HepG2 (cell line): ENCODE results near the gene GOLT1A. TPM values are rescaled to one million over a fixed set of nuclear protein-coding genes. Genes with fewer than 3 reads are reported as not detected.

Experiments used
- ATAC-seq: fragments of 200-7000 bp; cut with Tn5 transposase; 3 replicates; pipeline ENCODE4 v1.9.1; 2020; ENCODE audit warnings: mild to moderate bottlenecking, moderate library complexity
- BruUV-seq: library from RNA; stranded (reverse); fragments of 400-500 nt; replicated peaks from 2 replicates; lab custom pipeline; 2021; lab: Mats Ljungman, UMichigan
- CTCF ChIA-PET: fragments of 300-600 bp; formaldehyde crosslinking; extraction: SDS; loops from one replicate; lab custom pipeline; 2021; ENCODE audit warnings: low total read pairs, inconsistent platforms, low intra/inter-chr PET ratio; lab: Yijun Ruan, JAX
- POLR2A ChIA-PET: fragments of 350-600 bp; sonication (Branson Sonifier 250); formaldehyde crosslinking; loops from one replicate; lab custom pipeline; 2020; ENCODE audit warnings: antibody characterized with exemption, inconsistent platforms; lab: Yijun Ruan, JAX
- DNase-seq: peaks from one replicate; pipeline ENCODE4 v3.0.0-alpha.2; 2015; ENCODE audit warnings: low spot score
- FAIRE-seq: peaks from 3 replicates; lab custom pipeline; 2011; peaks lifted over from hg19 to GRCh38; lab: Jason Lieb, UNC
- H2AFZ ChIP-seq: one replicate; pipeline ENCODE4 v1.6.1; 2011; ENCODE audit warnings: low read length, inconsistent platforms
- H3K27ac ChIP-seq: fragments of 300-600 bp; 3 replicates; pipeline ENCODE4 v1.8.0; 2011; ENCODE audit warnings: mixed run types, mild to moderate bottlenecking, mixed read lengths, low read length, inconsistent platforms; ENCODE audit not compliant: insufficient read depth; ENCODE audit errors: extremely low read length
- H3K27me3 ChIP-seq, 2 experiments: fragments of 200-600 bp in 1 of 2; 2 replicates in 1 of 2; 3 replicates in 1 of 2; pipeline versions ENCODE4 v1.6.0 to v1.8.0; 2011; ENCODE audit warnings: low read length in 2 of 2, mild to moderate bottlenecking in 2 of 2, moderate library complexity in 2 of 2, inconsistent platforms in 1 of 2; ENCODE audit not compliant: insufficient read depth in 2 of 2, control insufficient read depth in 1 of 2
- H3K36me3 ChIP-seq, 2 experiments: fragments of 200-600 bp in 1 of 2; replicated peaks in 1 of 2; 2 replicates in 1 of 2; 3 replicates in 1 of 2; pipeline versions ENCODE4 v1.5.1 to v1.8.0; 2011; ENCODE audit warnings: low read length in 2 of 2, inconsistent platforms in 1 of 2; ENCODE audit not compliant: insufficient read depth in 2 of 2, control insufficient read depth in 1 of 2
- H3K4me1 ChIP-seq: 2 replicates; pipeline ENCODE4 v1.5.1; 2012; ENCODE audit warnings: low read length, inconsistent platforms; ENCODE audit not compliant: insufficient read depth
- H3K4me2 ChIP-seq: 2 replicates; pipeline ENCODE4 v1.6.0; 2011; ENCODE audit warnings: low read depth, low read length, inconsistent platforms
- H3K4me3 ChIP-seq, 3 experiments: fragments of 200-600 bp in 1 of 3; sonication (generic), shearing (Covaris generic) in 1 of 3; replicated peaks in 1 of 3; 2 replicates each; pipeline ENCODE4 v1.5.1; 2011 to 2016; ENCODE audit warnings: low read length in 3 of 3, inconsistent platforms in 2 of 3, low read depth in 2 of 3, mild to moderate bottlenecking in 2 of 3, control low read depth in 1 of 3, mixed read lengths in 1 of 3; ENCODE audit not compliant: insufficient read depth in 1 of 3
- H3K79me2 ChIP-seq: one replicate; pipeline ENCODE4 v1.6.1; 2011; ENCODE audit warnings: low read length, inconsistent platforms; ENCODE audit not compliant: insufficient read depth
- H3K9ac ChIP-seq: 2 replicates; pipeline ENCODE4 v1.6.0; 2011; ENCODE audit warnings: mild to moderate bottlenecking, low read depth, low read length, inconsistent platforms; ENCODE audit not compliant: insufficient read depth
- H3K9me3 ChIP-seq: 2 replicates; pipeline ENCODE4 v1.5.1; 2012; ENCODE audit warnings: mild to moderate bottlenecking, low read length
- H4K20me1 ChIP-seq: 2 replicates; pipeline ENCODE4 v1.6.0; 2011; ENCODE audit warnings: inconsistent platforms, mild to moderate bottlenecking, low read length, moderate library complexity; ENCODE audit not compliant: insufficient read depth
- FOXA3 ChIP-seq: IDR thresholded peaks from 2 replicates; pipeline ENCODE4 v1.6.1; 2016; ENCODE audit warnings: missing genetic modification reagents, missing compliant biosample characterization
- FOXP1 ChIP-seq, 2 experiments: fragments of 450-650 bp in 1 of 2; IDR thresholded peaks; 2 replicates each; pipeline ENCODE4 v1.6.1; 2017 to 2018; ENCODE audit warnings: antibody characterized with exemption in 1 of 2
- GTF2F1 ChIP-seq: fragments of 150-350 bp; IDR thresholded peaks from 2 replicates; pipeline ENCODE4 v1.6.1; 2014; ENCODE audit warnings: low read length
- ZNF441 ChIP-seq: sonication (generic); formaldehyde crosslinking; IDR thresholded peaks from 2 replicates; pipeline ENCODE4 v1.7.0; 2021; ENCODE audit warnings: missing genetic modification reagents, borderline replicate concordance
- ZNF652 ChIP-seq: IDR thresholded peaks from 2 replicates; pipeline ENCODE4 v1.6.1; 2016; ENCODE audit warnings: low read depth, borderline replicate concordance
- ZNF768 ChIP-seq: sonication (generic); formaldehyde crosslinking; IDR thresholded peaks from 2 replicates; pipeline ENCODE4 v1.4.0; 2020; ENCODE audit warnings: missing genetic modification reagents
- ZNF788 ChIP-seq: sonication (generic); formaldehyde crosslinking; IDR thresholded peaks from 2 replicates; pipeline ENCODE4 v1.5.0; 2020; ENCODE audit warnings: mild to moderate bottlenecking, missing genetic modification reagents, borderline replicate concordance
- ZNF792 ChIP-seq: IDR thresholded peaks from 2 replicates; pipeline ENCODE4 v1.6.1; 2016
- WGBS: methylation state at CpG from one replicate; pipeline ENCODE4 v1.1.6; 2017; ENCODE audit warnings: low lambda C conversion rate; 5-methylcytosine and 5-hydroxymethylcytosine counted together
- in situ Hi-C: cut with HindIII; loops from 2 replicates; pipeline ENCODE4 v1.10.0; 2017; ENCODE audit warnings: low pct_unique_long_range_greater_than_20kb; ENCODE audit not compliant: extremely low pct_ligation_motif_present
- intact Hi-C: fragments of 100-400 bp; cut with micrococcal nuclease; formaldehyde crosslinking; loops from one replicate; pipeline ENCODE4 v1.10.0; 2022; ENCODE audit not compliant: unreplicated experiment
- polyA plus RNA-seq, 8 experiments: library from polyadenylated mRNA; depleted of rRNA in 3 of 8; stranded (reverse) in 7 of 8; unstranded in 1 of 8; fragments of >200 nt; fragmentation: Illumina TruSeq in 4 of 8; extraction: Trizol in 4 of 8; gene quantifications; 2 replicates each; pipeline versions ENCODE4 v1.2.1 to v1.2.3, GENCODE V29; 2011 to 2016; ENCODE audit warnings: low read depth in 4 of 8, missing spikeins in 1 of 8, mixed read lengths in 1 of 8; ENCODE audit not compliant: insufficient read depth in 1 of 8
- total RNA-seq, 5 experiments: library from RNA; depleted of rRNA; stranded (reverse); fragments of >200 nt; fragmentation: Illumina TruSeq; extraction: Trizol; gene quantifications; 2 replicates each; pipeline ENCODE4 v1.2.3, GENCODE V29; 2016; ENCODE audit warnings: low read depth in 1 of 5
- TF ChIP-seq, protein P1 (sequence below): sonication (generic); formaldehyde crosslinking; IDR thresholded peaks from 2 replicates; pipeline ENCODE4 v1.4.0; 2020; ENCODE audit warnings: mild to moderate bottlenecking, missing genetic modification reagents
- TF ChIP-seq, protein P2 (sequence below), 2 experiments: sonication (generic) in 1 of 2; formaldehyde crosslinking in 1 of 2; IDR thresholded peaks; 2 replicates each; pipeline versions ENCODE4 v1.4.0 to v1.6.1; 2018 to 2020; ENCODE audit warnings: missing genetic modification reagents in 2 of 2, borderline replicate concordance in 1 of 2, low read depth in 1 of 2, mild to moderate bottlenecking in 1 of 2, missing biosample characterization in 1 of 2

GOLT1A gene
- total and polyA plus RNA-seq, 2 of the 13 experiments (the other 11 are each of a cell fraction or from before 2014, with no cell fraction given) = 25.8 to 28.0 TPM

DNA sequence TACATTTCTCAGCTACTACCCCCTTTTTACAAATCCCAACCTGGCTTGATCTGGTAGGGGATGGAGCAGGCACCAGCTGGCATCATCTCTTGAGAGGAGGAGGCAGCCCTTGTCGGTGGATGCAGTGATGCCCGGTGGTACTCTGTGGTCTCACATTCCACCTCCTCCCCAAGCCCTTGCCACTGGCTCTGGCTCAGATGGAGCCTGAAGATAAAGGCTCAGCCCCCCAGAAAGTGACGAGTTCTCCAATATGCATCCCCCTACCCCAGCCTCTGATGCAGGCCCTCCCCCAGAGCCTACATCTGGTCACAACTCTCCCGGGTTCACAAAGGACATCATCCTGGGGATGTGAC, 3.8 kb upstream of the GOLT1A start:
- intact Hi-C loops (no loop called here), in situ Hi-C loops (no loop called here)
- Histone ChIP-seq H3K36me3 (peaks cover 3 to 16% of the 10 kb centered on the region in 2 experiments; a peak in 3 of 5 replicates), H3K4me2 (no peak overlapping the region), H4K20me1 (no peaks in the 10 kb centered on the region), H3K9ac (no peak overlapping the region), H3K27me3 (no peaks in the 10 kb centered on the region; a peak in 1 of 5 replicates), H3K4me1 (peaks cover 16% of the 10 kb centered on the region), H3K27ac (no peak overlapping the region), H3K9me3 (no peaks in the 10 kb centered on the region), H3K4me3 (no peak overlapping the region), H2AFZ (no peak overlapping the region), H3K79me2 (peaks cover 8% of the 10 kb centered on the region)
- FAIRE-seq (no peak), ATAC-seq (no peak), DNase-seq (no peak)
- 56% methylated on average over 4 of the region's 4 CpGs for WGBS
- no TSS peak for BruUV-seq
- TF ChIP-seq ZNF792 (CRISPR knock-in tag) (no peak), ZNF768 (no peak), FOXA3 (no peak), GTF2F1 (no peak), ZNF441 (CRISPR knock-in tag) (no peak), ZNF788 (CRISPR knock-in tag) (no peak), ZNF652 (CRISPR knock-in tag) (no peak), FOXP1 (IDR thresholded peaks at IDR 0.05) (no peak), FOXP1 (CRISPR knock-in tag; IDR thresholded peaks at IDR 0.05) (no peak)
- TF ChIP-seq, protein P1, sequence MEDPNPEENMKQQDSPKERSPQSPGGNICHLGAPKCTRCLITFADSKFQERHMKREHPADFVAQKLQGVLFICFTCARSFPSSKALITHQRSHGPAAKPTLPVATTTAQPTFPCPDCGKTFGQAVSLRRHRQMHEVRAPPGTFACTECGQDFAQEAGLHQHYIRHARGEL (CRISPR knock-in tag) = no peak
- TF ChIP-seq, protein P2, sequence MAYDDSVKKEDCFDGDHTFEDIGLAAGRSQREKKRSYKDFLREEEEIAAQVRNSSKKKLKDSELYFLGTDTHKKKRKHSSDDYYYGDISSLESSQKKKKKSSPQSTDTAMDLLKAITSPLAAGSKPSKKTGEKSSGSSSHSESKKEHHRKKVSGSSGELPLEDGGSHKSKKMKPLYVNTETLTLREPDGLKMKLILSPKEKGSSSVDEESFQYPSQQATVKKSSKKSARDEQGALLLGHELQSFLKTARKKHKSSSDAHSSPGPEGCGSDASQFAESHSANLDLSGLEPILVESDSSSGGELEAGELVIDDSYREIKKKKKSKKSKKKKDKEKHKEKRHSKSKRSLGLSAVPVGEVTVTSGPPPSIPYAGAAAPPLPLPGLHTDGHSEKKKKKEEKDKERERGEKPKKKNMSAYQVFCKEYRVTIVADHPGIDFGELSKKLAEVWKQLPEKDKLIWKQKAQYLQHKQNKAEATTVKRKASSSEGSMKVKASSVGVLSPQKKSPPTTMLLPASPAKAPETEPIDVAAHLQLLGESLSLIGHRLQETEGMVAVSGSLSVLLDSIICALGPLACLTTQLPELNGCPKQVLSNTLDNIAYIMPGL (CRISPR knock-in tag; IDR thresholded peaks at IDR 0.05; ENCODE audit: borderline replicate concordance in 1 of 2, low read depth in 1 of 2) = no peak
- CTCF ChIA-PET = no interaction called here
- POLR2A ChIA-PET = no interaction called here
